Activated CD4-positive, alpha-beta T cell treated with anti-CD3 and anti-CD28 coated beads, Interleukin-2, amount 10 ng/mL, durations not matched to agents 7 days and 5 days (primary cell): Measurements from ENCODE around the gene REXO5. TPM values are rescaled to one million over a fixed set of nuclear protein-coding genes. Genes with fewer than 3 reads are reported as not detected.

Experiments
- CTCF ChIA-PET: fragments of 350-600 bp; sonication (Branson Sonifier 250); formaldehyde crosslinking; loops from one replicate; lab custom pipeline; 2021; ENCODE audit warnings: antibody characterized with exemption; lab: Charles Lee
- POLR2A ChIA-PET: fragments of 350-600 bp; sonication (Branson Sonifier 250); formaldehyde crosslinking; loops from one replicate; lab custom pipeline; 2021; ENCODE audit warnings: antibody characterized with exemption; lab: Charles Lee
- DNase-seq: peaks from one replicate; pipeline ENCODE4 v3.0.0-alpha.2; 2020
- H3K27ac Mint-ChIP-seq: one replicate; pipeline ENCODE4 v1.8.0; 2021; ENCODE audit warnings: mild to moderate bottlenecking, moderate library complexity, mixed read lengths
- H3K27me3 Mint-ChIP-seq: one replicate; pipeline ENCODE4 v1.8.0; 2021; ENCODE audit warnings: mixed read lengths
- H3K36me3 Mint-ChIP-seq: one replicate; pipeline ENCODE4 v1.8.0; 2021; ENCODE audit warnings: low read depth, mixed read lengths
- H3K4me1 Mint-ChIP-seq: one replicate; pipeline ENCODE4 v1.8.0; 2021; ENCODE audit warnings: mixed read lengths
- H3K4me3 Mint-ChIP-seq: one replicate; pipeline ENCODE4 v1.8.0; 2021; ENCODE audit warnings: mild to moderate bottlenecking, moderate library complexity, mixed read lengths
- H3K9me3 Mint-ChIP-seq: one replicate; pipeline ENCODE4 v1.8.0; 2021; ENCODE audit warnings: mixed read lengths
- total RNA-seq, 2 experiments: library from RNA; stranded (reverse); gene quantifications; one replicate each; pipeline ENCODE4 v1.2.3, GENCODE V29; 2021

The REXO5 gene
- total RNA-seq, 2 experiments from 2014 or later = 9.8 to 11.0 TPM

DNA sequence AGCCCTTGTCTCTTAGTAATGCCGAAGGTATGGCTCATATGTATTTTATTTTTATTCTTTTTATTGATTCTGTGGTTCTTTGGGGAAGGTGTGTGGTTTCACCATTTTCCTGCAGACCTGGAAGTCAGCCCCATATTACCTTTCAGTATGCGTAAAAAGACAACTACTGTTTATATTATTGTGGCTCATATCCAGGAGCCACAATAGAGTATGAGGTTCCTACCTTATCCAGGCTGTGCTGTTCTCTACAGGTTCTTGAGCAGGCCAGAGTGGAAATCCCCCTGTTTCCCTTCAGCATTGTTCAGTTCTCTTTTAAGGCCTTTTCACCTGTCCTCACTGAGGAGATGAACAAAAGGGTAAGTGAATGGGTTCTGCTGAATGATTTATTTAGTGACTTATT is 33.2 kb downstream of the REXO5 start:
- ChIA-PET POLR2A (no interaction called here), CTCF (no interaction called here)
- peaks cover 58% of the 10 kb centered on the region for H3K36me3 Mint-ChIP-seq
- H3K27me3 Mint-ChIP-seq = no peaks in the 10 kb centered on the region
- H3K4me3 Mint-ChIP-seq = no peak overlapping the region
- no peak for DNase-seq
- peaks cover 17% of the 10 kb centered on the region for H3K9me3 Mint-ChIP-seq
- no peak overlapping the region for H3K27ac Mint-ChIP-seq
- peaks cover 16% of the 10 kb centered on the region for H3K4me1 Mint-ChIP-seq

- Mint-ChIP-seq H3K4me3 (peak overlapping the region; percentile 13), H3K4me1 (peaks cover 34% of the 10 kb centered on the region), H3K9me3 (no peaks in the 10 kb centered on the region), H3K36me3 (peaks cover 27% of the 10 kb centered on the region), H3K27ac (peak overlapping the region; percentile 31), H3K27me3 (no peaks in the 10 kb centered on the region)
- ChIA-PET POLR2A (no interaction called here), CTCF (interaction anchor here (0.7 kb wide), 1 partner anchor 249 kb away, joined by 3 read pairs; no protein-coding TSS in a partner anchor)
- DNase-seq = no peak
Measured at GRCh38 chr16:20844054-20844453, 37.7 kb downstream of the REXO5 start.

DNA sequence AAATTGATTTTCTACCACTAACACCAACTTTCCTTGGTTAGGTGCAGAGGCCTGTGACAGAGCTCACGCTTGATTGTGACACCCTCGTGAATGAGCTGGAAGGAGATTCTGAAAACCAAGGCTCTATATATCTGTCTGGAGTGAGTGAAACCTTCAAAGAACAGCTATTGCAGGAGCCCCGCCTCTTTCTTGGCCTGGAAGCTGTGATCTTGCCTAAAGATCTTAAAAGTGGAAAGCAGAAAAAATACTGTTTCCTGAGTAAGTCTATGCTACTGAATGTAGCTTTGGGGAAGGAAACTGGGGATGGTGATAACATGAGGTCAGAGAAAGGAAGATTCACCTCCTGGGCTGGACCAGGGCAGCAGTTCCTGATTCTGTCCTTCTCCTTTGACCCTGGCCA is 38.3 kb downstream of the REXO5 start:
- H3K27ac Mint-ChIP-seq = peak overlapping the region; percentile 31
- DNase-seq = peak; percentile 44

DNA sequence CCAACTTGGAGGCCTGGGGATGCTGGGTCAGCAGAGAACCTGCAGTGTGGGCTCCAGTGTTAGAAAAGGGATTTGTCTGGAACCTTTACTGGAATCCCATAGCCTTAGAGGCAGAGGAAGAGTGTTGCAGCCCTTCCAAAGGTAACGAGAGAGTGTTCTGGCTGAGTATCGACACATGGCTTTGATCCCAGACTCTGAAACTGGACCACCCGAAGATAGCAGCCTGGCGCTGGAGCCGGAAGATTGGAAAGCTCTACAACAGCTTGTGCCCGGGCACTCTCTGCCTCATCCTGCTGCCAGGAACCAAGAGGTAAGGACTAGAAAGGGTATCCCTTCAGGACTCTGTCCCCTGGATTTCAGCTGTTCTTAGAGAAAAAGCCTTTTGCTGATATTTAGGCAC is 39.7 kb downstream of the REXO5 start:
- Mint-ChIP-seq H3K27ac (no peak overlapping the region), H3K36me3 (peaks cover 18% of the 10 kb centered on the region), H3K9me3 (no peaks in the 10 kb centered on the region), H3K27me3 (no peaks in the 10 kb centered on the region), H3K4me1 (peaks cover 46% of the 10 kb centered on the region), H3K4me3 (no peak overlapping the region)
- no peak for DNase-seq
- POLR2A ChIA-PET = no interaction called here
- CTCF ChIA-PET = interaction anchor here (1.0 to 1.4 kb wide), 2 partner anchors 13 to 20 kb away, joined by 3 read pairs; no protein-coding TSS in a partner anchor

More for the DNA sequence above, 38.3 kb downstream of the REXO5 start:
- CTCF ChIA-PET = no interaction called here
- POLR2A ChIA-PET = interaction anchor here (0.5 kb wide), 1 partner anchor 676 kb away, joined by 3 read pairs; no protein-coding TSS in a partner anchor
- Mint-ChIP-seq H3K36me3 (peaks cover 27% of the 10 kb centered on the region), H3K9me3 (no peaks in the 10 kb centered on the region), H3K27me3 (no peaks in the 10 kb centered on the region), H3K4me1 (peaks cover 32% of the 10 kb centered on the region), H3K4me3 (no peak overlapping the region)

GRCh38 chr16:20846551-20846950 is 40.2 kb downstream of the REXO5 start:
- Mint-ChIP-seq H3K4me1 (peaks cover 47% of the 10 kb centered on the region), H3K27me3 (no peaks in the 10 kb centered on the region), H3K4me3 (no peak overlapping the region), H3K27ac (no peak overlapping the region), H3K36me3 (peaks cover 15% of the 10 kb centered on the region), H3K9me3 (no peaks in the 10 kb centered on the region)
- CTCF ChIA-PET = interaction anchor here (0.6 to 1.4 kb wide), 6 partner anchors 13 to 1358 kb away, joined by 3 read pairs; no protein-coding TSS in a partner anchor
- POLR2A ChIA-PET = no interaction called here
- no peak for DNase-seq

DNA sequence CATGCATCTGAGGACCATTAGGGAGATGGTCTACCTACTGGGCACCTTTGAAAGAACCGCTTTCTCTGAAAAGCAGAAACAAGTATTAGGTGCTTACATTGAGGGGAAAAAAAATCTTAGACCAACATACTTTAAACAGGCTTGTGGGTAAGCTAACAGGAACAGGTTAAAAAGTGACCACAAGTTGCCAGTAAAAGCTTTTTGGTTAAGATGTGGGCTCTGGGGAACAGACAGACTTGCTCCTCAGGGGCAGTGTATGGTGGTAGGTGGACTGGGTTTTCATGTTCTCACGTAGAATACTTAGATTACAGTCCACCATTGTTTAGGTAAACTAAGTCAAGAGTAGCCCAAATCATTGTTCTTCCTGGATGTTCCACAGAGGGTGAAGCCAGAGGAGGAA is 41.2 kb downstream of the REXO5 start:
- Mint-ChIP-seq H3K27ac (no peak overlapping the region), H3K4me3 (no peak overlapping the region), H3K9me3 (no peaks in the 10 kb centered on the region), H3K36me3 (peaks cover 11% of the 10 kb centered on the region), H3K4me1 (peaks cover 47% of the 10 kb centered on the region), H3K27me3 (no peaks in the 10 kb centered on the region)
- ChIA-PET CTCF (interaction anchor here (0.6 to 1.7 kb wide), 3 partner anchors 19 to 214 kb away, joined by 3 to 4 read pairs (median 3); no protein-coding TSS in a partner anchor), POLR2A (no interaction called here)
- no peak for DNase-seq

DNA sequence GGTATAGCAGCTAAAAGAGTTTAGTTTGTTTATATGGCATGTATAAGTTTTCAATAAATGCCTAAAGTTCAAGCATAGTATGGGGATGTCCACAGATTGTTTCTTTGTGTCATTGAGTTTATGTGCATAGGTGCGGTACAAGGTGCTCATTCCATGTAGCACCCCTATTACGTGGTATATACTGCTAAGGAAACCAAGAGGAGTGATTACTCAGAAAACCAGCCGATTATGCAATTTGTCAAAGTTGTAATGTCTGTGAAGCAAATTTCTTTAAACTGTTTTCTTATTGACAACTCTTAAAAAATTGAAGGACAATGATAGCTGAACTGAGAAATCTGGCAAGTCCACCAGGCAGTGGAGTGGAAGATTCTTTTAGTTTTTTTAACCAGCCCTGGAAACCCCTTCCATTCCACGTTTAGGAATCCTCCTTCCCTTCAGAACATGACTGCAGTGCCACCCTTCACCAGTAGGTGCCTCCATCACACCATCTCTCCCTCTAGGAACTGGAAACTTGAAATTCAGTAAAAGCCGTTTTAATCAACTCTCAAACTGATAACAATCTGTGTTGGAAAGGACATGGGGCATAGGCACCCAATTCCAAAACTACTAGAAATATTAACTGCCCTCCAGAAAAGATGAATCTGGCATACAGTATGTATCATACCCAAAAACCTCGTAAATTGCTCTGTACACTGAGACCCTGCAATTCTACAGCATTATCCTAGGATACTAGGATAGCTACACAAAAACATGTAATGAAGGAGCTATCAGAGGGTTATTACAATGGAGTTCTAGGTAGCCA is 43.5 kb downstream of the REXO5 start:
- Mint-ChIP-seq H3K9me3 (no peaks in the 10 kb centered on the region), H3K27me3 (no peaks in the 10 kb centered on the region), H3K4me1 (peaks cover 31% of the 10 kb centered on the region), H3K27ac (no peak overlapping the region), H3K36me3 (peaks cover 11% of the 10 kb centered on the region), H3K4me3 (no peak overlapping the region)
- POLR2A ChIA-PET = no interaction called here
- CTCF ChIA-PET = interaction anchor here (0.9 to 1.3 kb wide), 7 partner anchors 9 to 235 kb away, joined by 3 to 4 read pairs (median 3); no protein-coding TSS in a partner anchor
- peak; percentile 70 for DNase-seq

DNA sequence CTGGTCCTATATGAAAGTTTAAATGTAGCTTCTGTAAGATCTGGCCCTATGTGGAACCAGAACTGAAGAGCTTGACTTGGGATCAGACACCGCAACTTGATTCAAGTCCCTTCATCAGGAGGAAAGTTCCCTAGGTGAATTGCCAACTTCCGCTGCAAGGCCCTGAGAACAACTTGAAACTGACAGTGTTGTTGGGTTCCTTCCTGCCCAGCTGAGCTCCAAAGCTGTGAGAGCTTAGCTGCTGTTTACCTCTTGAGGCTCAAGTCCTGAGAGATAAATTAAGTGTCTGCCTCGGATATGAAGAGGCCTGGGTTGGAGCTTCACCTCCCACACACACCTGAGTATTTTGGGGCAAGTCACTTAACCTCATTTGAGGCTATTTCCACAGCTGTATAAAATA is 44.7 kb downstream of the REXO5 start:
- POLR2A ChIA-PET = interaction anchor here (0.6 to 0.8 kb wide), 2 partner anchors 45 to 60 kb away, joined by 3 read pairs; no protein-coding TSS in a partner anchor
- Mint-ChIP-seq H3K9me3 (no peaks in the 10 kb centered on the region), H3K27ac (no peak overlapping the region), H3K36me3 (peaks cover 11% of the 10 kb centered on the region), H3K4me1 (peaks cover 25% of the 10 kb centered on the region), H3K27me3 (no peaks in the 10 kb centered on the region), H3K4me3 (no peak overlapping the region)
- no peak for DNase-seq
- CTCF ChIA-PET = interaction anchor here (0.6 to 1.4 kb wide), 6 partner anchors 10 to 234 kb away, joined by 3 to 5 read pairs (median 4); no protein-coding TSS in a partner anchor

GRCh38 chr16:20851601-20852000 is 45.3 kb downstream of the REXO5 start:
- Mint-ChIP-seq H3K27me3 (no peaks in the 10 kb centered on the region), H3K4me1 (peaks cover 29% of the 10 kb centered on the region), H3K27ac (no peak overlapping the region), H3K4me3 (no peak overlapping the region), H3K36me3 (peaks cover 11% of the 10 kb centered on the region), H3K9me3 (no peaks in the 10 kb centered on the region)
- DNase-seq = no peak
- ChIA-PET POLR2A (no interaction called here), CTCF (interaction anchor here (1.4 kb wide), 1 partner anchor 179 kb away, joined by 3 read pairs; no protein-coding TSS in a partner anchor)

DNA sequence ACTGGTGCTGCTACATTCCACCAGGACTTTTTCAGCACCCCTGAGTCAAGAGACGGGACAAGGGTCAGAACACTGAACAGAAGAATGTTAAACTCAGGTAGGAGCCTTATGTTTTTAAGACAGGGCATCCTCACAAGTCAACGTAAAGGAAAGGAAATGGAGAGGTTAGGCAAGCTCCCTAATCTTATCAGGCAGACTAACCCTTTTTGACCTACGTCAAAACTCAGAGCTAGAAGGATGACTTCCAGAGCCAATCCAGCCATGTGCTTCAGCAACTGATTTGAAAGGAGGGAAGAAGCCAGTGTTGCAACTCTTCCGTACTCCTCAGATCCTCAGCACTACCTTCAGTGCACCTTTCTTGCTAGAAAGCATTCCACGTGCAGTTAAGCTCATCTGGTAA is 46.8 kb downstream of the REXO5 start:
- no peaks in the 10 kb centered on the region for H3K27me3 Mint-ChIP-seq
- H3K9me3 Mint-ChIP-seq = no peaks in the 10 kb centered on the region
- no peak for DNase-seq
- no peak overlapping the region for H3K4me3 Mint-ChIP-seq
- ChIA-PET POLR2A (no interaction called here), CTCF (interaction anchor here (1.7 kb wide), 1 partner anchor 22 kb away, joined by 3 read pairs; no protein-coding TSS in a partner anchor)
- H3K36me3 Mint-ChIP-seq = peaks cover 11% of the 10 kb centered on the region
- H3K4me1 Mint-ChIP-seq = peaks cover 31% of the 10 kb centered on the region
- H3K27ac Mint-ChIP-seq = no peak overlapping the region

- POLR2A ChIA-PET = no interaction called here
Measured at GRCh38 chr16:20853981-20854620, 47.8 kb downstream of the REXO5 start.

DNA sequence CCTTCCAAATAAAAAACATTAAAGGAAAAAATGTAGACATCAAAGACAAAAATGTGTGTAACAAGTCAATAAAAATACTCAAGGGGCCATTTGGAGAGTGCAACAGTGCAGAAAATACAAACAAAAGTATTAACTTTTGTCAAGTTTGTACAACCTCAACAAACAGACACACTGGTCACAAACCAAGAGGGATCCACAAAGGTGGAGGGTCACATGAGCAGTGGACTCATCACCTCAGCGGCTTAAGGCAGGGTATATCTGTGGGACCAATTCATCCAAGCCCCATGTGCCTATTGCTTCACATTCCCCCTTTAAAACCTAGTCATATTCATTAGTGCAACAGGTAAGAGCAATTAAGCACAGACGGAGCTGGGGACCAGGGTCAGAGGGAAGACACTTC is 48.6 kb downstream of the REXO5 start:
- no peak for DNase-seq
- ChIA-PET POLR2A (no interaction called here), CTCF (interaction anchor here (2.3 kb wide), 1 partner anchor 11 kb away, joined by 8 read pairs; no protein-coding TSS in a partner anchor)
- Mint-ChIP-seq H3K27me3 (no peaks in the 10 kb centered on the region), H3K4me3 (no peak overlapping the region), H3K27ac (no peak overlapping the region), H3K9me3 (no peaks in the 10 kb centered on the region), H3K36me3 (peaks cover 16% of the 10 kb centered on the region), H3K4me1 (peaks cover 30% of the 10 kb centered on the region)

More at GRCh38 chr16:20853981-20854620, 47.8 kb downstream of the REXO5 start:
- CTCF ChIA-PET = interaction anchor here (1.7 to 2.3 kb wide), 2 partner anchors 12 to 21 kb away, joined by 3 to 8 read pairs; no protein-coding TSS in a partner anchor
- Mint-ChIP-seq H3K9me3 (no peaks in the 10 kb centered on the region), H3K4me1 (peaks cover 31% of the 10 kb centered on the region), H3K4me3 (no peak overlapping the region), H3K27ac (no peak overlapping the region), H3K36me3 (peaks cover 11% of the 10 kb centered on the region), H3K27me3 (no peaks in the 10 kb centered on the region)
- DNase-seq = no peak
